Caco-2 (cell line): ENCODE data around the gene CTXN1. TPM values are rescaled to one million over a fixed set of nuclear protein-coding genes. Genes with fewer than 3 reads are reported as not detected.
A peak's percentile ranks its signal among the peaks of the same experiment; 100 is the strongest.

Source experiments
- BruUV-seq: library from RNA; stranded (reverse); fragments of 400-500 nt; replicated peaks from 2 replicates; lab custom pipeline; 2021; lab: Mats Ljungman, UMichigan
- CTCF ChIA-PET: fragments of 300-600 bp; sonication (Branson Sonifier 250); formaldehyde crosslinking; loops from one replicate; lab custom pipeline; 2022; ENCODE audit warnings: antibody characterized with exemption; lab: Charles Lee
- POLR2A ChIA-PET: fragments of 300-600 bp; sonication (Branson Sonifier 250); formaldehyde crosslinking; loops from one replicate; lab custom pipeline; 2022; ENCODE audit warnings: antibody characterized with exemption; lab: Charles Lee
- DNase-seq, 2 experiments: peaks; one replicate each; pipeline versions ENCODE4 v3.0.0 to v3.0.0-alpha.2; 2020 to 2022
- H3K27me3 ChIP-seq: replicated peaks from 2 replicates; pipeline ENCODE4 v1.6.0; 2011; ENCODE audit warnings: low read length; ENCODE audit not compliant: control insufficient read depth, insufficient read depth
- H3K36me3 ChIP-seq: 2 replicates; pipeline ENCODE4 v1.5.1; 2011; ENCODE audit warnings: low read length; ENCODE audit not compliant: control insufficient read depth, insufficient read depth
- H3K4me1 ChIP-seq: fragments of 250-450 bp; sonication (Bioruptor Pico); 2 replicates; pipeline ENCODE4 v1.5.1; 2020; ENCODE audit warnings: mild to moderate bottlenecking
- H3K4me3 ChIP-seq: 2 replicates; pipeline ENCODE4 v1.5.1; 2011; ENCODE audit warnings: low read depth, mild to moderate bottlenecking, control low read depth, low read length
- H3K9me3 ChIP-seq: fragments of 250-450 bp; sonication (Bioruptor Pico); 2 replicates; pipeline ENCODE4 v1.5.1; 2020; ENCODE audit warnings: mild to moderate bottlenecking, moderate library complexity
- H3K27ac Mint-ChIP-seq: one replicate; pipeline ENCODE4 v1.8.0; 2022; ENCODE audit warnings: mixed read lengths; ENCODE audit not compliant: unreplicated experiment
- H3K27me3 Mint-ChIP-seq: one replicate; pipeline ENCODE4 v1.8.0; 2022; ENCODE audit warnings: mixed read lengths; ENCODE audit not compliant: insufficient read depth, unreplicated experiment
- H3K36me3 Mint-ChIP-seq: one replicate; pipeline ENCODE4 v1.8.0; 2022; ENCODE audit warnings: mild to moderate bottlenecking, mixed read lengths; ENCODE audit not compliant: insufficient read depth, unreplicated experiment
- H3K4me1 Mint-ChIP-seq: one replicate; pipeline ENCODE4 v1.8.0; 2022; ENCODE audit warnings: low read depth, mixed read lengths; ENCODE audit not compliant: unreplicated experiment
- H3K4me3 Mint-ChIP-seq: one replicate; pipeline ENCODE4 v1.8.0; 2022; ENCODE audit warnings: mild to moderate bottlenecking, moderate library complexity, mixed read lengths; ENCODE audit not compliant: unreplicated experiment
- H3K9me3 Mint-ChIP-seq: one replicate; pipeline ENCODE4 v1.8.0; 2022; ENCODE audit warnings: mixed read lengths; ENCODE audit not compliant: unreplicated experiment
- CTCF ChIP-seq, 2 experiments: fragments of 200-600 bp in 1 of 2; IDR thresholded peaks; 1 replicate in 1 of 2; 2 replicates in 1 of 2; pipeline versions ENCODE4 v1.5.1 to v1.8.0; 2011 to 2022; ENCODE audit warnings: antibody characterized with exemption in 1 of 2, control low read depth in 1 of 2, inconsistent platforms in 1 of 2, low read depth in 1 of 2, low read length in 1 of 2, mild to moderate bottlenecking in 1 of 2, moderate library complexity in 1 of 2; ENCODE audit not compliant: insufficient read depth in 1 of 2, severe bottlenecking in 1 of 2, unreplicated experiment in 1 of 2
- intact Hi-C: fragments of 100-400 bp; cut with micrococcal nuclease; formaldehyde crosslinking; loops from one replicate; pipeline ENCODE4 v1.10.0; 2022; ENCODE audit not compliant: unreplicated experiment
- total RNA-seq: library from RNA; stranded (reverse); gene quantifications from 2 replicates; pipeline ENCODE4 v1.2.3, GENCODE V29; 2022

CTXN1 gene
- total RNA-seq, 1 experiment from 2014 or later: 7.4 TPM

- Mint-ChIP-seq H3K27ac (peak overlapping the region; percentile 89), H3K4me3 (peak overlapping the region; percentile 92), H3K36me3 (peaks cover 30% of the 10 kb centered on the region), H3K9me3 (no peaks in the 10 kb centered on the region), H3K27me3 (no peaks in the 10 kb centered on the region), H3K4me1 (peaks cover 6% of the 10 kb centered on the region)
- intact Hi-C loops: no loop called here
- Histone ChIP-seq H3K9me3 (no peaks in the 10 kb centered on the region), H3K4me3 (peak overlapping the region; percentile 91), H3K4me1 (peaks cover 12% of the 10 kb centered on the region; the same call in 1 of the 2 replicates), H3K36me3 (peaks cover 2% of the 10 kb centered on the region; the same call in 1 of the 2 replicates), H3K27me3 (no peaks in the 10 kb centered on the region)
- no peak for DNase-seq
- ChIA-PET CTCF (interaction anchor here (0.6 to 1.7 kb wide), 8 partner anchors 12 to 336 kb away, joined by 3 to 21 read pairs (median 4); partner anchors contain the start of genes SNAPC2 and TIMM44), POLR2A (interaction anchor here (1.0 to 1.6 kb wide), 6 partner anchors 12 to 609 kb away, joined by 3 to 69 read pairs (median 6); partner anchors contain the start of genes LRRC8E, SNAPC2 and ZNF414)
- no TSS peak for BruUV-seq
- no peak for TF ChIP-seq CTCF (IDR thresholded peaks at IDR 0.05; ENCODE audit: insufficient read depth in 1 of 2, low read depth in 1 of 2, low read length in 1 of 2, severe bottlenecking in 1 of 2, unreplicated experiment in 1 of 2)
Measured at GRCh38 chr19:7904074-7905020, 21.6 kb downstream of the CTXN1 start.

DNA sequence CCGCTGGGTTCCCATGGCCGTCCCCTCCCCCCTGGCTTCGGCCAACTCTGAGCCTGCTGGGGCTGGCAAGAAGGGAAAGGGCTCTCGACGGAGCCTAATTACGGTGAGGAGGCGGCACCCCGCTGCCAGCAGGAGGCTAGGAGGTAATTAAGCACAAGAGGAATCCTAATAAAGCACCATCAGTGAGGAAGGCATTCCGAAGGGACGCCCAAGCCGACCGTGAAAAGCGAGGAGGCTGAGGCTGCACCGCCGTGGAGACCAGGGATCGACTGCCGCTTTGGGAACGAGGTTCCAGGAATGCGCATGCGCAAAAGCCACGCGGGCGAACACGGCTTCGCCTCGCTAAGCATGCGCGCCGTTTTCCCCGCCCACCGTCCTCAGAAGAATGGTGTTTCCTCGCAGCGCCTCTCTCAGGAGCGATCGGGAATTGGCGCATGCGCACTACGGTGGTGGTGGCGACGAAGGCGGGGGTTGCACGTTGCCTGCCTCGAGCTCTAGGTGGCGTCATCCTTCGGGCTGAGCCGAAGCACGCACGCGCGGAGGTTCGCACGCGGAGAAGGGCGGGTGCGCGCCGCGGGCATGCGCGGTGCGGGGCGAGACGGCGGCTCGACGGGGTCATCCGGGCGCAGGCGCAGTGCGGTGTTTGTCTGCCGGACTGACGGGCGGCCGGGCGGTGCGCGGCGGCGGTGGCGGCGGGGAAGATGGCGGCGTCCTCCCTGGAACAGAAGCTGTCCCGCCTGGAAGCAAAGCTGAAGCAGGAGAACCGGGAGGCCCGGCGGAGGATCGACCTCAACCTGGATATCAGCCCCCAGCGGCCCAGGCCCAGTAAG, 22.5 kb downstream of the CTXN1 start, which contains the start of gene MAP2K7:
TSS of gene MAP2K7 (plus strand) at position 634 of the 830 bp plus-strand sequence. CDS start at position 702, 68 bp downstream.
- peak within 1 kb of the TSS; percentile 91 for H3K4me3 ChIP-seq
- Mint-ChIP-seq H3K9me3 (no peaks in the 10 kb centered on the region), H3K27me3 (no peaks in the 10 kb centered on the region), H3K36me3 (peaks cover 31% of the 10 kb centered on the region), H3K4me1 (peaks cover 6% of the 10 kb centered on the region), H3K4me3 (peak within 1 kb of the TSS; percentile 92), H3K27ac (peak within 1 kb of the TSS; percentile 89)
- no TSS peak for BruUV-seq
- intact Hi-C loops: loop anchor here (1.0 to 2.0 kb wide), 3 partner anchors 15 to 50 kb away; partner anchors contain the start of gene LRRC8E
- ChIA-PET CTCF (interaction anchor here (0.6 to 1.7 kb wide), 8 partner anchors 13 to 335 kb away, joined by 3 to 21 read pairs (median 4); partner anchors contain the start of genes SNAPC2 and TIMM44), POLR2A (interaction anchor here (0.6 to 1.6 kb wide), 9 partner anchors 13 to 610 kb away, joined by 3 to 69 read pairs (median 3); partner anchors contain the start of genes LRRC8E, SNAPC2, TIMM44 and ZNF414)
- peaks cover 12% of the 10 kb centered on the region; the same call in 1 of the 2 replicates for H3K4me1 ChIP-seq
- peak; percentile 99 for DNase-seq
- peaks cover 2% of the 10 kb centered on the region; the same call in 1 of the 2 replicates for H3K36me3 ChIP-seq
- no peaks in the 10 kb centered on the region for H3K9me3 ChIP-seq
- H3K27me3 ChIP-seq: no peaks in the 10 kb centered on the region
- TF ChIP-seq CTCF (IDR thresholded peaks at IDR 0.05; ENCODE audit: insufficient read depth in 1 of 2, low read depth in 1 of 2, low read length in 1 of 2, severe bottlenecking in 1 of 2, unreplicated experiment in 1 of 2): peak; percentile 41 to 71
